VCaP (cell line): Measurements from ENCODE around the gene EMC1.
"Not testable (repeated sequence)": the region's sequence is repeated elsewhere in the genome, so short reads cannot be mapped to it uniquely, and the experiment has no call there.

Experiments
- H3K27ac ChIP-seq: fragments of 450-650 bp; 2 replicates; pipeline ENCODE4 v1.5.1; 2017
- TF ChIP-seq, protein P1 (sequence below): fragments of 450-650 bp; conservative IDR thresholded peaks from 2 replicates; pipeline ENCODE4 v1.5.1; 2017; ENCODE audit warnings: mild to moderate bottlenecking, moderate library complexity

Gene EMC1

DNA sequence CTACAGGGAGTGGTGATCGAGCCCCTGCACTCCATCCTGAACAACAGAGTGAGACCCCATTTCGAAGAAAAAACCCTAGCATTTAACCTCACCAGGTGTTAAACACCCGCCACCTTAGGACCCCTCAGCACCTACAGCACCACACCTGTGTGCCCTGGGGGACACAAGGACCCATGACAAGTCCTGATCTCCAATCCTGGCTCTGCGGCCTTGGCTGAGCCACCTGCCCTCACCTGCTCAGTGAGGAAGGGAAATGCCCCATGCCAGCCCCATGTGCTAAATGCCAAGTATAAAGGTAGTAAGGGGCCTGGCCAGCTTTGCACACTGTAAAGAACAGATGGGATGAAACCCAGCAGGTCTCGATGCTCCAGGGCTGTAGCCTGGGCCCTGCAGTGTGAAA is 11.4 kb upstream of the EMC1 start:
- H3K27ac ChIP-seq, result no peak overlapping the region
- TF ChIP-seq, protein P1, sequence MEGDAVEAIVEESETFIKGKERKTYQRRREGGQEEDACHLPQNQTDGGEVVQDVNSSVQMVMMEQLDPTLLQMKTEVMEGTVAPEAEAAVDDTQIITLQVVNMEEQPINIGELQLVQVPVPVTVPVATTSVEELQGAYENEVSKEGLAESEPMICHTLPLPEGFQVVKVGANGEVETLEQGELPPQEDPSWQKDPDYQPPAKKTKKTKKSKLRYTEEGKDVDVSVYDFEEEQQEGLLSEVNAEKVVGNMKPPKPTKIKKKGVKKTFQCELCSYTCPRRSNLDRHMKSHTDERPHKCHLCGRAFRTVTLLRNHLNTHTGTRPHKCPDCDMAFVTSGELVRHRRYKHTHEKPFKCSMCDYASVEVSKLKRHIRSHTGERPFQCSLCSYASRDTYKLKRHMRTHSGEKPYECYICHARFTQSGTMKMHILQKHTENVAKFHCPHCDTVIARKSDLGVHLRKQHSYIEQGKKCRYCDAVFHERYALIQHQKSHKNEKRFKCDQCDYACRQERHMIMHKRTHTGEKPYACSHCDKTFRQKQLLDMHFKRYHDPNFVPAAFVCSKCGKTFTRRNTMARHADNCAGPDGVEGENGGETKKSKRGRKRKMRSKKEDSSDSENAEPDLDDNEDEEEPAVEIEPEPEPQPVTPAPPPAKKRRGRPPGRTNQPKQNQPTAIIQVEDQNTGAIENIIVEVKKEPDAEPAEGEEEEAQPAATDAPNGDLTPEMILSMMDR, result no peak

DNA sequence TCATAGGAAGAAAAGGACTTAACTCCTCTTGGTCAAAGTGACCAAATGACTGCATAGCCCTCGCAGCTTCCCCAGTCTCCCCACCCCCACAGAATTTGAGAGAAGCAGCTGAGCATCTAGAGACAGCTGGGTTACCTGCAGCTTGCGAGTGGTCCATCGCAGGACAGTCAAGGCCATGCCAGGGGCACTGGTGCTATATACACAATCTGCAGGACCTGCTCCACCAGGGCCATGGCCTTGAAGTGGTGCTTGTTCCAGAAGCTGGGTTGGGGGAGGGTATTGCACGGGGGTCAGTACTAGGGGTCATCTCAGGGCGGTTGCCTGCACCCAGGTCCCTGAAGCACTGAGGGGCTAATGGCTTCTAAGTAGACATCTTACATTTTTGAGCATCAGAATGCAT is 10.7 kb upstream of the EMC1 start:
- TF ChIP-seq, protein P1, result no peak
- no peak overlapping the region for H3K27ac ChIP-seq

DNA sequence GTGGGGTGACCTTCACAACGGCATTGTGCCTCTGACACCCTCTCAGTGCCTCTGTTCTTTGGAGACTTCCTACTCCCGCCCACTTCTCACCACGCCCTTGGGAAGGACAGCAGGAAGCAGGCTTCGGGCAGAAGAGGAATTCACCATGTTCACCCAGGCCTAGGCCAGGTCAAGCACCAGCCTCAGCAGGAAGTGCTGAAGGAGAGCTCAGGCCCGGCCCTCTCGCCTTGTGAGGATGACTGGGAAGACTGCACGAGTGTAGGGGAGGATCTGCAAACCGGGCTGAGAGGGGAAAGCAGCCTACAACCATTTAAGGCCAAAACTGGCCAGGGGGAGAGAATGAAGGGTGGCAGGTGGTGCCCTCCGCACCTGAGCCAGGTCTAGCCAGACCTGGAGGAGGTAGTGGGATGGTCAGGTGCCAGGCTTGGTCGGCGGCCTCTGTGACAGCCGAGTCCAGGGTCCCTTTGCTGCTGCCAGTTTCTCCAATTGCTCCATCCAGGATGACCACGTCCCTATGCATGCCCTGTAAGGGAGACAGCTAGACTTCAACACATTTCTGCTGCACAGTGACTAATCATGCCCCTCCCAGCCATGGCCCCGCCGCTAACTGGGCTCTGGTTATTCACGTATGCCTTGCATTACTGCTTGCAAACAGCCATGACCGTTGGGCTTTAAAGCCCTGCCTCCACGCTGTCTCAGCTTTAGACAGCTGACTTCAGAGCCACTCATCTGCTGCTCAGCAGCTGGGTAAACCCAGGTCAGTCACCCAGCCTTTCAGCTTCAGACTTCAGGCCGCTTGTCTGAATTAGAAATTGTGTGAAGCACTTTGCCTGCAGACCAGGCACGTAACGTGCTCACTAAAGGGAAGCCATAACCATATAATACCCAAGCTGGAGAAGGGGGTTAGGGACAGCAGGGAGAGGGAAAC is 9.2 kb upstream of the EMC1 start:
- TF ChIP-seq, protein P1, result no peak
- H3K27ac ChIP-seq, result no peak overlapping the region

DNA sequence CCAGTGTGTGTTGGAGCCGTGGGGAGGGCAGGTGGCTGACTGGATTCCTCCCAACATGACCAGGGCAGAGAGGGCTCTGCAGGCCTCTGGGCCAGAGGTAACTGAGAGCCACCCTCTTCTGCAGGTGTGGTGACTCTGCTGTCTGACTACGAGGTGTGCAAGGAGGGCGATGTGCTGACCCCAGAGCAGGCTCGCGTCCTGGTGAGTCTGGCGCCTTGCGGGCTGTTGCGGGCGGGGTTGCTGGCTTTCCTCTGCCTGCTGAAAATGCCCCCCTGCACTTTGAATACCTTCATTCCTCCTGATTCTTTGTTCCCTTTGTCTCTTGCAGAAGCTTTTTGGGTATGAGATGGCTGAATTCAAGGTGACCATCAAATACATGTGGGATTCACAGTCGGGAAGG is 7.0 kb upstream of the EMC1 start:
- no peak overlapping the region for H3K27ac ChIP-seq
- TF ChIP-seq, protein P1, result no peak

DNA sequence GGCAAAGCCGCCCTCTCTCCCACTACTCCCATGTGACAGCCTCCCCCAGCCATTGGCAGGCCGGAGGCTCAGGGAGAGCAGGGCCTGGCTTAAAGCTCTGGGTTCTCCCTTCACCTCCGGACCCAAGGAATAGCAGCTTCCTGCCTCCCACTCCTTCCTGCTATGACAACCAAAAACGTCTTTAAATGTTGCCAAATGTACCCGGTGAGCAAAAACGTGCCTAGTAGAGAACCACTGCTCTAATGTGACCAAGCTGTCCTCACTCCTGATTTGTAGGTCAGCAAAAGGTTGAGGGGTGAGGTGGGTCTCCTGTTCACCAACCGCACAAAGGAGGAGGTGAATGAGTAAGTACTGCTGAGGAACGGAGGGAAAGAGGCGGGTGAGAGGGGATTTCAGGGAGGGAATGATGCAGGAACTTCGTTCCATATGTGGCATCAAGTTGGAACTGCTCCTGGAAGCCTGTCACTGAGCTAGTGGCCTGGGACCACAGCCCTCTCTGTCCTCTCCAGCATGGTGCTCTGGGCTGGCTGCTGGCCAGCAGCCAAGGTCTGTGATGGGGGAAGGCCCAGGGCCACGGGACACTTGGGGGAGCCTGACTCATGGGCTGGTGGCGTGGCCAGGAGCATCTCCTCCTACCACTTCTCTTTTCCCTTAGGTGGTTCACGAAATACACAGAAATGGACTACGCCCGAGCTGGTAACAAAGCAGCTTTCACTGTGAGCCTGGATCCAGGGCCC is 6.0 kb upstream of the EMC1 start:
- H3K27ac ChIP-seq, result no peak overlapping the region
- TF ChIP-seq, protein P1, result no peak

DNA sequence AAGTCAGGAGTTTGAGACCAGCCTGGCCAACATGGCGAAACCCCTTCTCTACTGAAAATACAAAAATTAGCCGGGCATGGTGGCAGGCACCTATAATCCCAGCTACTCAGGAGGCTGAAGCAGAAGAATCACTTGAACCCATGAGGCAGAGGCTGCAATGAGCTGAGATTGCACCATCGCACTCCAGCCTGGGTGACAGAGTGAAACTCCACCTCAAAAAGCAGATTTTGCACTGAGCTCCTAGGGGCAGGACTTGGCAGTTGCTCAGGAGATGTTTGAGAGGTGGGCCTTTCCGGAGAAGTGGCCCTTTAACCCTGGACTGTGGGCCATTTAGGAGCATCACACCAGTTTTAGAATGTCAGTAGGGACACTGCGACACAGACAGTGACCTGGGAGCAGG is 5.0 kb upstream of the EMC1 start:
- not testable (repeated sequence) for H3K27ac ChIP-seq

DNA sequence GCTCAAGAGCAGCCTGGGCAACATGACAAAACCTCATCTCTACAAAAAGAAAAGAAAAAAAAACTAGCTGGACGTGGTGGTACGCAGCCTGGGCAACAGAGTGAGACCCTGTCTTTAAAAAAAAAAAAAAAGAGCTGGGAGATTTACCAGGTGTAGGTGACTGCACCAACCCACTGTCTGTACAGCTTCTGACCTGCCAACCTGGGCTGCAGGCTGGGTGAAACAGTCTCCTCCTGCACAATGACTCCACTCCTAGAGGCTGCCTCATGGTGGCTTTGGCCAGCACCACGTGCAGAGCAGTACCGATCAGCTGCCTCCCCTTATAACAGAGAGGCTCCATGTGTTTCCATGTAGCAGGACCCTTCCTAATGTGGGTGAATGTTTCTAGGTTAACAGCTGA is 4.0 kb upstream of the EMC1 start:
- H3K27ac ChIP-seq, result no peak overlapping the region
- TF ChIP-seq, protein P1, result no peak

DNA sequence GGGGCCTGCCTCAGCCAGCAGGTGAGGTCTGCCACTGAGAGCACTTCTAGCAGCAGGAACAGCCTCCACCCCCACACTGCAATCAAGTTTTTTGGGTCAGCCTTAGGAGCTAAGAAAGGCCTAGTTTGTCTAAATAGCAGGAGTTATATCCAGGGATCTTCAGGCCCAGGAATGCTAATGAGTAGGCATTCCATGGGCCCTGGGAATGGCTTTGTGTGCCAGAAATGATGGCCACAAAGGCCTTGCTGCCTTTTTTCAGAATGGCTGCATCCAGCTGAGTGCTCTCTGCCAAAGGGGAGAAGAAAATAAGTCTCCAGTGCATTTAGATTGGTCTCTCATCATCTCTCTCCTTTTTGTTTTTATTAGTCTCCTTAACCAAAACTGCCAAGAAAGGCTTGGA is 3.1 kb upstream of the EMC1 start:
- no peak overlapping the region for H3K27ac ChIP-seq

More for the DNA sequence above, 3.1 kb upstream of the EMC1 start:
- TF ChIP-seq, protein P1, result no peak
